Epithelial cell of esophagus (primary cell): Measurements from ENCODE around the gene OR51A4.

Source experiments
- DNase-seq: peaks from one replicate; pipeline ENCODE4 v3.0.0; 2010; ENCODE audit warnings: low read depth
- H3K4me3 ChIP-seq: 2 replicates; pipeline ENCODE4 v1.5.1; 2011; ENCODE audit warnings: mild to moderate bottlenecking, low read length, control low read depth
- CTCF ChIP-seq: IDR thresholded peaks from 2 replicates; pipeline ENCODE4 v1.5.1; 2011; ENCODE audit warnings: low read depth, mild to moderate bottlenecking, low read length, control low read depth, inconsistent platforms; ENCODE audit not compliant: insufficient read depth; ENCODE audit errors: missing control alignments

OR51A4 gene

GRCh38 chr11:4947505-4947904, at the start of gene OR51A4:
OR51A4 (minus strand) TSS chr11:4947605; CDS start chr11:4947100, 505 bp downstream.
- no peak within 1 kb of the TSS for H3K4me3 ChIP-seq
- no peak for DNase-seq
- no peak for TF ChIP-seq CTCF

GRCh38 chr11:4994551-4994950, 47.1 kb upstream of the OR51A4 start, which contains the start of gene OR51L1:
OR51L1 (plus strand) TSS chr11:4994851; CDS start chr11:4998983, 4,132 bp downstream.
- no peak for TF ChIP-seq CTCF

GRCh38 chr11:4991060-4991459, 43.7 kb upstream of the OR51A4 start:
- TF ChIP-seq CTCF: no peak
- H3K4me3 ChIP-seq: no peak overlapping the region
- DNase-seq: no peak

More at GRCh38 chr11:4994551-4994950, 47.1 kb upstream of the OR51A4 start, which contains the start of gene OR51L1:
- DNase-seq: no peak
- no peak within 1 kb of the TSS for H3K4me3 ChIP-seq

- H3K4me3 ChIP-seq: no peak overlapping the region
- TF ChIP-seq CTCF: no peak
- DNase-seq: no peak
Measured at GRCh38 chr11:4983841-4984240, 36.4 kb upstream of the OR51A4 start.

GRCh38 chr11:4982678-4983077, 35.3 kb upstream of the OR51A4 start:
- DNase-seq: no peak
- no peak for TF ChIP-seq CTCF
- H3K4me3 ChIP-seq: no peak overlapping the region

GRCh38 chr11:4979036-4979435, 31.6 kb upstream of the OR51A4 start:
- H3K4me3 ChIP-seq: no peak overlapping the region
- no peak for DNase-seq
- TF ChIP-seq CTCF: no peak

- no peak for DNase-seq
- no peak overlapping the region for H3K4me3 ChIP-seq
- no peak for TF ChIP-seq CTCF
Measured at GRCh38 chr11:4975436-4975835, 28.0 kb upstream of the OR51A4 start.
